A204.1 (cell line): ENCODE measurements around the gene C1QTNF6.
"Not testable (repeated sequence)": the region's sequence is repeated elsewhere in the genome, so short reads cannot be mapped to it uniquely, and the experiment has no call there.

Source experiments
- FAIRE-seq: peaks from 2 replicates; lab custom pipeline; 2012; peaks lifted over from hg19 to GRCh38; lab: Jason Lieb, UNC

C1QTNF6 gene

GRCh38 chr22:37176464-37177061 lies 11.5 kb downstream of the C1QTNF6 start:
- FAIRE-seq = no peak

DNA sequence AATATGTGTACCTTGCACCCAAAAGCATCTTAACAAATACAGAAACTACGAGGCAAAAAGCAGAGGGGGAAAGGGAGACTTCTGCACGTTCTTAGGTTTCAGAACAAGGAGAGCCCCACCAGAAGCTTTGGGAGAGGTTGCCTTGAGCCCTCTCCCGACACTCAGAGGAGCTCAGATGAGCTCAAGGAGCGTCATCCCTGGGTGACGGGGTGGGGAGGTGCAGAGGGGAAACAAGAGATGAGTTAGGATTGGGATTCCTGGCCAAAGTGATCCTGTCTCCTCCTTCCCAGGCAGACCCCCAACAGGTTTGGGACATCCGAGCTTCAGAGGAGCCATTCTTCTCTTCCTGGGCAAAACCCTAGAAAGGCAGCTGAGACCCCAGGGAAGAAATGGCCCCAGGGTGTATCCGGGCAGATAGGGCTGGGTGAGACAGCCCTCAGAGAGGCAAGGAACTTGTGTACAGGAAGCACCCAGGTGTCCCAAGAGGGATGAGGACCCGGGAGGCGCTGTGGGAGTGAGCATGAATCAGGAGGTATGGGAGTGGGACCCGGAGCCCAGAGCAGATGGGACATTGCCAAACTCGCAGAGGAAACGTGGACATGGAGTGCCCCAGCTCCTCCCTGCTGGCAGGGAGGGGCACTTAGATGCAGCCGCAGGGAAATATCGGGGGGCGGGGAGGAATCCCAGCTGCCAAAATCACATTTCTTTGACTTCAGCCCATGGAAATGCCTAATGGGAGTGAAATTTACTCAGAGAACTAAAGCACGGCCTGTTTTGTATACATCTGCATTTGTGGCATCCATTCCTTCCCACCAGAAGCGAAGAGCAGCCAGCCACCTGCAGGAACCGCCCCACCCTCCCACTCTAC lies 12.4 kb downstream of the C1QTNF6 start:
- no peak for FAIRE-seq

GRCh38 chr22:37174964-37175363 lies 13.1 kb downstream of the C1QTNF6 start:
- no peak for FAIRE-seq

GRCh38 chr22:37173709-37174108 lies 14.3 kb downstream of the C1QTNF6 start:
- FAIRE-seq = no peak

DNA sequence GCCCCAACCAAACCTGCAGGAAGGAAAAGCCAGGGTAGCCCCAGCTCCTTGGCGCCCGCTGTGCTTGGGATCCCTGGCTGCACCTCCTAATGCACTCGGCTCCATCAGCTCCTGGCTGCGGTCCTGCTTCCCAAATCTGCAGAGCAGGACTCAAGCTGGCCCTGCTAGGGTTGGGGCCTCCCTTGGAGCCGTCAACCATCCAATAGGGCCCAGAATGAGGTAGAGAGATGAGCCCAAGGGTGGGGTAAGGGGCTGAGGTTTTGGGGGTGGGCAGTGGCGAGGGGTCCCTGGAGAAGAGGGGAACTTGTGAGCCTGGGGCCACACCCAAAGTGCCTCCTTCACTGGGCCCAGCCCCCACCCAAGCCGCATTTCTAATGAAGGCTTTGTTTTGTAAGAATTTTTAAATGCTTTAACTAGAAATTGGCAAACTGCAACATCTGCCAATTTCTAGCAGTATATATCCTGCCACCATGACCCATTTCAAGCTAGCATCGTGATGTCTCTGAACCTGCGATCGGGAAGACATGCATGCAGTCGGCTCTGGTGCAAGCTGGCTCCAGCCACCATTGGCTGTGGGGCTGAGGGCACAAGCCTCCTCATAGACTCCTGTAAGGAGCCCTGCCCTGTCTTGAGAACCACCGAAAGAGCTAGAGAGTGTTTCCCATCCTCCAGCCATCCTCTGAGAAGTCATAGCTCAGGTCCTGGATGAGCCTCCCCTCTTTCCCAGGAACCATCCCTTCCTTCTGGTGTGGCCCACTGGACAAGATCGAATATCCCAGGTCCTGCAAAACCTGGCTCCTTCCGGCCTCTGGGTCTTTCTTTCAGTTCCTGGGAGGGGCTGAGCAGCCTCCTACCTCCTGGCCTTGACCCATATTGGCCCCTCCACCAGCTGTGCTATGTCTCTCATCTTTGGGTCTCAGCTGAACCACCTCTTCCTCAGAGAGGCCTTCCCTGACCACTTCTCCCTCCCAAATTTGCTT lies 15.5 kb downstream of the C1QTNF6 start:
- FAIRE-seq = no peak

DNA sequence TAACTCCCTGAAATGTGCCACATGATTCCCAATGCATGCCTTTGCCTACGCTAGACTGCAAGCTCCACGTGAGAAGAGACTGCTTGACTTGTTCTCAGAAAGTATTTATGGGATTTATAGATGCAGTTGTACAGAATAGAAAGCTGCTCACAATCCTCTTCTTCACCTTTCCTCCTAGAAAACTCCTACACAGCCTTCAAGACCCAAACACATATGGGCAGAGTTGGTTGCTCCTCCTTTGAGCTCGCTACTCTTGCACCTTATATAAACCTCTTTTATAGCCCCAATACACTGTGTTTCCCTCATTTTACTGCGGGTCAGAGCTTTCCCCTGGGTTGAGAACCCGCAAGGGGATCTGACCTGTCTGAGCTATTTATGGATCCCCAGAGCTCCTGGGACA lies 16.4 kb downstream of the C1QTNF6 start:
- FAIRE-seq = no peak

DNA sequence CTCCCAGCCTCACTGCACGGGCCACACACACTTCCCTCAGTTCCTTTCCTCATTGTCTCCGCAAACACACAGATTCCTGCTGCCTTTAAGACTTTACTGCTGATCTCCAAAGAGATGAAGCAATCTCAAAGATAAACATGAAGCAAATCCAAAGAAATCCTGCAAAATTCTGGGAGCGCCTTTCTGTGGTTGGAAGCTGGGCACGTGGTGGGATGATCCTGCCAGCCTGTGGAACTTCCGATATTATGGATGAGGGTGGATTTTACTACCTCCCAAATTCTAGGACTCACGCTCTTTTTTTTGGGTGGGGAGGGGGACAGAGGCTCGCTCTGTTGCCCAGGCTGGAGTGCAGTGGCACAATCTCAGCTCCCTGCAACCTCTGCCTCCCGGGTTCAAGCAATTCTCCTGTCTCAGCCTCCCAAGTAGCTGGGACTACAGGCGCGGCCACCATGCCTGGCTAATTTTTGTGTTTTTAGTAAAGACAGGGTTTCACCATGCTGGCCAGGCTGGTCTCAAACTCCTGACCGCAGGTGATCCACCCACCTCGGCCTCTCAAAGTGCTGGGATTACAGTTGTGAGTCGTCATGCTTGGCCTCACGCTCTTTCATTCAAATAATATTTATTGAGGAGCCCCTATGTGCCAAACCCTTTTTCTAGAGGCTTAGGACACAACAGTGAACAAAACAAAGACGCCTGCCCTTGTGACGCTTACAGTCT lies 17.2 kb downstream of the C1QTNF6 start:
- not testable (repeated sequence) for FAIRE-seq

DNA sequence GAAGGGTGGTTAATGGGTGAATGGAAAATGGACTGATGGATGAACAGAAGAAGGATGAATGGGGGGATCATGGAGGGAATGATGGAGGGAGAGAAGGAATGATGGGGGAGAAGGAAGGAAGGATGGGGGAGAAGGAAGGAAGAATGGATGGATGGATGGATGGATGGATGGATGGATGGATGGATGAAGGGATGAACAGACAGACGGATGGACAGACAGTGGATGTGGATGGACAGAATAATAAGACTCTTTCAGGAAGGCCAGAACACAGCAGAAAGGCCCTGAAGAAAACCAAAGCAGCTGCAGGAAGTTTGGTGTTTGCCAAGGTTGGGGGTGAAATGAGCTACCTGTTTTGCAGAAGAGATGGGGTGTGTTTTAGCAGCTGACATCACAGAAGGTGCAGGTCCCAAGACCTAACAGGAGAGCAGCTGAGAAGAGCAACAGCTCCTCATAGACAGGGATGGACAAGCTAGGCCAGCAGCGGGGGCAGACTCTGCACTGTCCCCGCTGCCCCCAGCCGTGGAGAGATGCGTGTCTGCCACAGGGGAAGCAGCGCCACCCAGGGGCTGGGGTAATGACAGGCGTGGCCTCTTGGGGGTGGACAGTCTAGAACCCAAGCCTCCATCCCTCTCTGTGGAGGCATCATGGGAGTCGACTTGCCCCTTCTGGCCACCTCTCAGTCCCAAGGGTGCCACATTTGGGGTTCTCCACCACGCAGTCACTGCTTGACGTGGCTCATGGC lies 17.9 kb downstream of the C1QTNF6 start:
- no peak for FAIRE-seq

DNA sequence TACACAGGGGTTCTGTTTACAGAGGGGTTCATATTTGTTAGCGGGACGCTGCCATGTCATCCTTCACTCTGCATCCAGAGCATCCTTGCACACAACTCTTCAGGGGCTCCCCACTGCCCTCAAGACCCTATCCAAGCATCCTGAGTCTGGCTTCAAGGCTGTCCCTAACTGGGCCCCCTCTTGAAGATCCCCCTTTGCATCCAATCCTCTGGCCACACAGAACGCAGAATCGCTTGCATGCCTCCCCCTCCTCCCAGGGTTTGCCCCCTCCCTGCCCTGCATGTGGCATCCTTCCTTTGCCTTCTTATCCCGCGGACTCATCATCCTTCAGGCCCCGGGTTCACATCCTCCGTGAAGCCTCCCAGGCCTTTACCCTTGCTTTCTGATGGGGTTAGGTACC lies 18.6 kb downstream of the C1QTNF6 start:
- FAIRE-seq = no peak

DNA sequence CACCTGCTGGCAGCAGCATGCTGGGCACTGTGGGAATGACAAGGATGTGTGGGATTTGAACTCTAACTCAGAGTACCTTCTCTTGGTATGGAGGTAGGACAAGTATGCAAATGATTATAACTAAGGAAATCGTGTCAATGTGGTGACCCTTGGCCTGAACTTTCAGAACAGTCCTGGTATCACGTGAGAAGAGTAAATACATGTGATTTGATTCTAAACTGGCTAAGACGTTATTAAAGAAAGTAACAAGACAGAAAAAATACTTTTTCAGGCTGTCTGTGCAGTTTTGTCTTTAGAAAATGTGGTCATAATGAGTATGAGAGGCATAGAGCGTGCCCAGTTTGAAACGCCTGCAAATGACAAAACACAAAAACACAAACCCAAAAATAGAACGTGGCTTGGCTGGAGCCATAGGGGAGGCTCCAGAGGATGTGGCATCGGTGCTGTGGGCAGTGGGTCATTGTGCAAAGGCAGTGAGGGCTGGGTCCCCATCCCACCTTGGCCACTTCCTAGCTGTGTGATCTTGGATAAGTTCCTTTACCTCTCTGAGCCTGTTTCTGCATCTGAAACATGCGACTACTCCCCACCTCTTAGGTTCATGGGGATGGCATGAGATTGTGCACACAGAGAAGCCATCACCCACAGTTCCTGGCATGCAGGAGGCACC lies 19.9 kb downstream of the C1QTNF6 start:
- FAIRE-seq = no peak

GRCh38 chr22:37167176-37167980 lies 20.7 kb downstream of the C1QTNF6 start:
- no peak for FAIRE-seq

DNA sequence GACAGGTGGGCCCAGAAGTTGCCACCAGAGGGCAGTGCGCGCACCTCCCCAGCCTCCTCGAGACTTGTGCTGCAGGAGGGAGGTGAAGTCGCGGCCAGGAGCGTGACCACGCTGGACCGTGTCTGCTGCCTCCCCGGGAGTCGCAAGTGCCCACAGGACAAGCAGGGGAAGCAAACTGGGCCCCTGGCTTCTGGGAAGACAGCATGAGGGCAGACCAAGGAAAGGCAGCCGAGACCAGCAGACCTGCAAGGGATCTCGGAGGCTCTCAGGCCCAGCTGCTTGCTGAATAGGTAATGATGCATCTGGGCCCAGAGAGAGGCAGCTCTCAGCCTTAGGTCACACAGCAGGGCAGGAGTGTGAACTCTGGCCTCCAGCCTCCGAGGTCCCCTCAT lies 21.4 kb downstream of the C1QTNF6 start:
- no peak for FAIRE-seq

DNA sequence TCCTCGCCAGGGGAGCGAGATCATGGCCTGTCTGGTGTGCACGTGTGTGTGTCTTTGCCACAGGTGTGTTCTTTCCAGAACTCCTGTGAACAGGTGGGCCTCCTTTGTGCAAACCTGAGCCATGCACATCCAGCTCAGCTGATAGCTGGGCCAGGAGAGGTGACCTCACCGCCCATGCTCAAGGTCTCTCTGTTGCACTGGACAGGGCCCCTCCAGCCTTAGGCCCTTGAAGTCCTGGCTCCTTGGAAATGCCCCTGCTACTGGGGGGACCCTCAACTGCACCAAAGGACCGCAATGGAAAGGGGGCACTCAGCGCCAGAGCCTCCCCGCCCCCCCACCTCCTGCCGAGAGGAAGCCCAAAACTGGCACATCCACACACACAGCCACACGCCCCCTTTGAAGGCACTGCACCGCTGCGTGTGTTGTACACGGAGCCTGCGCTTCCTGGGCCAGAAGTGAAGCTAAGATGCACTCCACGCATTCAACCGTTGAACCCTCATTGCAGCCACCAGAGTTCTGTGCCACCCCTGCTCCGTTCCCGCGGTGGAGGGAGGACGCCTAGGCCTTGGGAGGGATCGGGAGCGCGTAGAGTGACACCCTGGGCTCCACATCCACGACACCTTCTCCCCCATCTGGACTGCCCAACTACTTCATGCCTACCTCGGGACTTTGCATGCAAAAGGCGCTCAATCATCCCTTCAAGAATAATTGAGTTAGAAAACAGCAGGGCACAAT lies 21.9 kb downstream of the C1QTNF6 start:
- FAIRE-seq = no peak

- FAIRE-seq = no peak
Observed at GRCh38 chr22:37165066-37165465, 23.0 kb downstream of the C1QTNF6 start.

- FAIRE-seq = no peak
Observed at GRCh38 chr22:37164505-37164887, 23.6 kb downstream of the C1QTNF6 start.

GRCh38 chr22:37163575-37164504 lies 24.2 kb downstream of the C1QTNF6 start:
- no peak for FAIRE-seq

DNA sequence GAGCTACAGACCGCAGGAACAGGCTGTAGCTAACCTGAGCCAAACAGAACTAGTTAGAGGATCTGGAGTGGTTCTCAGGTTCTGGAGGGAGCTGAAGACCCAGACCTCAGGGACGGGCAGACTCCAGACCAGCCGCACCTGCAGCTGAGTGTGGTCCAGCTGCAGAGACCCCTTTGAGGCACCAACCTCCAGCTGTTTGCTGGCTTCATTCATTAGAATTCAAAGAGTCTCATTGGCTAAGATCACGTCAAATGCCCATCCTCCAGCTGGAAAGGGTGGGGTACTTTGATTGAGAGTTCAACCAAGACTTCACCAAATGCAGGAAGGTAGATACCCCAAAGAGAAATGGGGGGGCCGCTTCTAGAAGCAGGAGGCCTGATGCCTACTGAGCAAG lies 25.0 kb downstream of the C1QTNF6 start:
- no peak for FAIRE-seq
